Trophoblast cell (in vitro differentiated cells and primary cell): ENCODE data around the gene CRK.

Experiments
- DNase-seq, 2 donors: peaks; one replicate each; pipeline ENCODE4 v3.0.0-alpha.2; 2016
- H2AFZ ChIP-seq: 2 replicates; pipeline ENCODE4 v1.6.1; 2013; ENCODE audit warnings: low read length, moderate library complexity, mild to moderate bottlenecking; ENCODE audit not compliant: insufficient read depth, poor library complexity
- H2AK5ac ChIP-seq: 2 replicates; pipeline ENCODE4 v1.6.1; 2013; ENCODE audit warnings: mild to moderate bottlenecking, low read length
- H2BK120ac ChIP-seq: 2 replicates; pipeline ENCODE4 v1.6.1; 2013; ENCODE audit warnings: low read length, mild to moderate bottlenecking, moderate library complexity; ENCODE audit not compliant: insufficient read depth, poor library complexity
- H2BK12ac ChIP-seq: 2 replicates; pipeline ENCODE4 v1.6.1; 2013; ENCODE audit warnings: mild to moderate bottlenecking, low read length, moderate library complexity
- H2BK5ac ChIP-seq: 2 replicates; pipeline ENCODE4 v1.6.1; 2013; ENCODE audit warnings: low read length, low read depth, moderate library complexity, mild to moderate bottlenecking; ENCODE audit not compliant: poor library complexity
- H3K14ac ChIP-seq: 2 replicates; pipeline ENCODE4 v1.6.1; 2013; ENCODE audit warnings: mild to moderate bottlenecking, low read length
- H3K18ac ChIP-seq: 2 replicates; pipeline ENCODE4 v1.6.1; 2013; ENCODE audit warnings: mild to moderate bottlenecking, low read length
- H3K23ac ChIP-seq: 2 replicates; pipeline ENCODE4 v1.6.1; 2013; ENCODE audit warnings: low read length
- H3K27ac ChIP-seq: 2 replicates; pipeline ENCODE4 v1.5.1; 2013; ENCODE audit warnings: low read depth, mild to moderate bottlenecking, inconsistent platforms, low read length, moderate library complexity
- H3K27me3 ChIP-seq: 2 replicates; pipeline ENCODE4 v1.6.1; 2013; ENCODE audit warnings: inconsistent platforms, mild to moderate bottlenecking, low read length, moderate library complexity; ENCODE audit not compliant: insufficient read depth
- H3K36me3 ChIP-seq, 2 experiments: 1 replicate in 1 of 2; 2 replicates in 1 of 2; pipeline ENCODE4 v1.6.1; 2013; ENCODE audit warnings: low read length in 2 of 2, mild to moderate bottlenecking in 2 of 2, moderate library complexity in 1 of 2; ENCODE audit not compliant: insufficient read depth in 2 of 2, control insufficient read depth in 1 of 2
- H3K4ac ChIP-seq: 2 replicates; pipeline ENCODE4 v1.6.1; 2013; ENCODE audit warnings: low read depth, mild to moderate bottlenecking, low read length, moderate library complexity
- H3K4me1 ChIP-seq, 2 experiments: 1 replicate in 1 of 2; 2 replicates in 1 of 2; pipeline ENCODE4 v1.6.1; 2013; ENCODE audit warnings: low read length in 2 of 2, mild to moderate bottlenecking in 2 of 2, moderate library complexity in 1 of 2; ENCODE audit not compliant: insufficient read depth in 2 of 2, control insufficient read depth in 1 of 2
- H3K4me2 ChIP-seq: 2 replicates; pipeline ENCODE4 v1.6.1; 2013; ENCODE audit warnings: inconsistent platforms, mild to moderate bottlenecking, low read length, moderate library complexity
- H3K4me3 ChIP-seq: 2 replicates; pipeline ENCODE4 v1.5.1; 2013; ENCODE audit warnings: mild to moderate bottlenecking, low read depth, low read length, inconsistent platforms
- H3K79me1 ChIP-seq: one replicate; pipeline ENCODE4 v1.6.1; 2013; ENCODE audit warnings: low read length
- H3K79me2 ChIP-seq: 2 replicates; pipeline ENCODE4 v1.6.1; 2013; ENCODE audit warnings: low read length, mild to moderate bottlenecking; ENCODE audit not compliant: control insufficient read depth, insufficient read depth, poor library complexity
- H3K9ac ChIP-seq: 2 replicates; pipeline ENCODE4 v1.6.1; 2013; ENCODE audit warnings: mild to moderate bottlenecking, low read length
- H3K9me3 ChIP-seq: 2 replicates; pipeline ENCODE4 v1.6.1; 2013; ENCODE audit warnings: low read depth, mild to moderate bottlenecking, control low read depth, inconsistent platforms, low read length; ENCODE audit not compliant: insufficient read depth
- H4K12ac ChIP-seq: 2 replicates; pipeline ENCODE4 v1.6.1; 2013; ENCODE audit warnings: low read depth, mild to moderate bottlenecking, low read length, moderate library complexity
- H4K8ac ChIP-seq: 2 replicates; pipeline ENCODE4 v1.6.1; 2013; ENCODE audit warnings: low read depth, mild to moderate bottlenecking, low read length, moderate library complexity
- H4K91ac ChIP-seq: one replicate; pipeline ENCODE4 v1.6.1; 2013; ENCODE audit warnings: low read depth, mild to moderate bottlenecking, low read length, moderate library complexity
- WGBS: extraction: QIAGEN DNeasy Blood & Tissue Kit; methylation state at CpG from one replicate; pipeline ENCODE4 v1.1.7; 2013; ENCODE audit warnings: missing lambda C conversion rate; ENCODE audit not compliant: insufficient read length, insufficient coverage; ENCODE audit errors: extremely low coverage; 5-methylcytosine and 5-hydroxymethylcytosine counted together

Gene CRK

DNA sequence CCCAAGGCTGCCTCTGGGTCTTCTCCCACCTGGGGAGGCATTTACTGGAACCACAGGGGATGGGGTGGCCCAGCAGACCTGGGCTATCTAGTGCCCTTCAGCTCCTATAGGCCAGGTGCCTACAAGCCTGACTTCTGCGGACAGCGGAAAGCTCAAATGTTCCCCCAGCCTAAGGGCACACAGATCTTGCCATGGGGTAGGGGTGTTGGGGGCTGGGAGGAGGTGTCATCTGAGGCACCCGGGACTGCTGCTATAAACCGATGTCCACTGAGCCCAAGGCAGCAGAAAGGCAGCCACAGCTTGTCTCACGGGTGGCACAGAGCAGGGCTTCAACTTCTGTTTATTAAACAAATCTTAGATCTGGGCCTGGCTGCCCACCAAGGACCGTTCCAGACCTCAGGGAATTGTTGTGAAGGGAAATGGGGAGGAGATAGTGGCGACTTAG lies 32.8 kb upstream of the CRK start:
- peak overlapping the region; percentile 64 for H4K8ac ChIP-seq
- H2BK5ac ChIP-seq: peak overlapping the region; percentile 53
- H3K4me3 ChIP-seq: no peak overlapping the region
- no CpG with 5 or more reads among the region's 7 CpGs for WGBS
- peaks cover 30% of the 10 kb centered on the region for H3K79me2 ChIP-seq
- H3K14ac ChIP-seq: peak overlapping the region; percentile 74
- H3K4me2 ChIP-seq: peak overlapping the region; percentile 49
- H3K23ac ChIP-seq: no peak overlapping the region
- peak overlapping the region; percentile 85 for H4K91ac ChIP-seq
- no peaks in the 10 kb centered on the region for H3K27me3 ChIP-seq
- no peaks in the 10 kb centered on the region for H3K9me3 ChIP-seq
- peaks cover 4 to 6% of the 10 kb centered on the region in 2 experiments for H3K36me3 ChIP-seq
- H3K4me1 ChIP-seq: peaks cover 39 to 55% of the 10 kb centered on the region in 2 experiments
- peak overlapping the region; percentile 6 for H3K9ac ChIP-seq
- H2AK5ac ChIP-seq: peak overlapping the region; percentile 62
- peak overlapping the region; percentile 57 for H3K4ac ChIP-seq
- H3K18ac ChIP-seq: peak overlapping the region; percentile 58
- H3K79me1 ChIP-seq: peaks cover 57% of the 10 kb centered on the region
- no peak for DNase-seq
- peak overlapping the region; percentile 6 for H2AFZ ChIP-seq
- peak overlapping the region; percentile 85 for H3K27ac ChIP-seq
- H2BK120ac ChIP-seq: peak overlapping the region; percentile 57
- peak overlapping the region; percentile 11 for H4K12ac ChIP-seq
- peak overlapping the region; percentile 21 for H2BK12ac ChIP-seq

DNA sequence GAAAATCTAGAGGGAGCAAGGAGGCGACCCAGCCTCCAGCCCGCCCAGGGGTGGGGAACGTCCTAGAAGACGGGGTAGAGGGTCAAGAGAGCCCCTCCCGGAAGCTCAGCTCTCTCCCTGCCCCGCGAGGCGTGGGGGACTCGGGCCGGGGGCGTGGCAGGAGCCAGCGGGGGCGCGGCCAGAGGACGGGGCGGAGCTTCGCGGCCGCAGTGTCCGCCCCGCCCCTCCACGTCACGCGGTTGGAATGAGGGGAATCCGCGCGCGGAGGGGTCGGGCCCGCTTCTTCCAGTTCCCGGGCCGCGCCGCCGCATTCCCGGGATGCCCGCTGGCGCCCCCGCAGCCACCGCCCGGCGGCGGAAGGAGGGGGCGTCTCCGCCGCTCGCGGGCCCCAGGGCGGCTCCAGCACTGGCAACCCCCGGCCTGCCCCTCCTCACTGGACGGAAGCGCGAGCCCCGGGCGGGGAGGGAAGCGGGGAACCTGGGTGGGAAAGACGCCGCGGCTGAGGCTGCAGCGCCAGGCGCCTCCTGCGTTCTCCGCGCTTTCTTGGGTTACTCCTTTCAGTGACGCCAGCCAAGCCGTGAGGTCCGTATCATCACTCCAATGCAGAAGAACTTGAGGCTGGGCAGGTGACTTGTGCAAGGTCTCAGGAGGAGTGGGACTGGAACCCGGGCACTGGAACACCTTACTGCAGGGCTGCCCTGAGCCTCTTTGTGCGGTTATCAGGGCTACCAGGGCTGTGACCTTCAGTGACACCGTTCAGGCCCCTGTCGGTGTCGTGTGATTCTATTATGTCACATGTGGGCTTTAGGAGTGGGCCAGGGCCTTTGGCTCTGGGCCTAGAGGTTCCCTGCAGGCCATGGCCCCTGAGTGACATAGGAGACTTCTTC lies 32.1 kb upstream of the CRK start:
- Histone ChIP-seq H2AFZ (peak overlapping the region; percentile 25), H2BK12ac (peak overlapping the region; percentile 21), H3K79me1 (peaks cover 57% of the 10 kb centered on the region), H4K12ac (peak overlapping the region; percentile 12), H2AK5ac (peak overlapping the region; percentile 62), H3K14ac (peak overlapping the region; percentile 74), H4K8ac (peak overlapping the region; percentile 73), H3K9me3 (no peaks in the 10 kb centered on the region), H3K23ac (no peak overlapping the region), H2BK5ac (peak overlapping the region; percentile 56), H4K91ac (peak overlapping the region; percentile 85), H3K27me3 (no peaks in the 10 kb centered on the region), H3K79me2 (peaks cover 30% of the 10 kb centered on the region), H2BK120ac (peak overlapping the region; percentile 57), H3K27ac (peak overlapping the region; percentile 85), H3K4ac (peak overlapping the region; percentile 57), H3K36me3 (peaks cover 9 to 11% of the 10 kb centered on the region in 2 experiments), H3K4me1 (peaks cover 36 to 54% of the 10 kb centered on the region in 2 experiments), H3K9ac (no peak overlapping the region), H3K4me2 (peak overlapping the region; percentile 49), H3K18ac (peak overlapping the region; percentile 64), H3K4me3 (peak overlapping the region; percentile 18)
- DNase-seq: peak; percentile 84 to 93
- WGBS: no CpG with 5 or more reads among the region's 72 CpGs

DNA sequence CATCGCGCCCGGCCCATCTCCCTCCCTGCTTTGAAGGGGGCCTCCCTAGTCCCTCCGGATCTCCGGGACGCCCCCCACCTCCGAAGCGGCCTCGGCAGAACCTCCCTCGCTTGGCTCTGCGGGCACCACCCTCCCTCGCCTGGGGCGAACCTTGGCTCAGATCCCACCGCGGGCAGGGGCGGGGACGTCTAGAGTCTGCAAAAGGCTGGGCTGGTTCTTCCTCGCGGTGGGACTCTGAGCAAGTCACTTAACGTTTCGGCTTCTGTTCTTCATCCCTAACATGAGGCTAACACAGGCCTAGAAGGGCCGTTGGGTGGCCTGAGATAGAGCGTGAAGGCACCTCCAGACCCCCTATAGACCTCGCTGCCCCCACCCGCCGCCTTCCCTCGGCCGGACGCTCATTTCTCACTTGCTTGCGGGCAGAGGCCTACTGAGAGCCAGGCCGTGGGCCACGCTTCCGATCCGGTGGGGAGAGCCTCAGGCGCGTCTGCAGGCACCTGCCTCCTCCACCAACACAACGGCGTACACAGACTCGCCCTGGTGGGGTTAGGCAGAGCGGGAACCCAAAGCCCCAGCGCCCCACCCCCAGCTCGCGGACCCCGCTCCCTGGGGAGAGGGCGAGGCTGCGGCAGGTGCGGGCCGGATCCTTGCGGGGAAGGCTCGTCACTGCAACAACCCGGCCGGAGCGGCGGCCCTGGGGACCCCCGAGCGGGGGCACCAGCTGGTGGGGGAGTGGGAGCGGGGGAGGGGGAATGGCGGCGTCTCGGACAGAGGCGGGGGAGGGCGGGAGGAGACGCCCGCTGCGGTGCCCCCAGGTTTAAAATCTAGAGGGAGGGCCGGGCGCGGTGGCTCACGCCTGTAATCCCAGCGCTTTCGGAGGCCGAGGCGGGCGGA lies 31.0 kb upstream of the CRK start:
- Histone ChIP-seq H3K4me3 (peak overlapping the region; percentile 25), H3K18ac (peak overlapping the region; percentile 64), H2BK5ac (peak overlapping the region; percentile 56), H3K27me3 (no peaks in the 10 kb centered on the region), H4K12ac (peak overlapping the region; percentile 11), H3K14ac (peak overlapping the region; percentile 54), H3K79me1 (peaks cover 50% of the 10 kb centered on the region), H2AK5ac (peak overlapping the region; percentile 42), H2BK120ac (peak overlapping the region; percentile 54), H3K23ac (no peak overlapping the region), H3K9me3 (no peaks in the 10 kb centered on the region), H3K4me2 (peak overlapping the region; percentile 57), H3K4me1 (peaks cover 28 to 44% of the 10 kb centered on the region in 2 experiments), H3K9ac (peak overlapping the region; percentile 68), H4K8ac (peak overlapping the region; percentile 73), H4K91ac (peak overlapping the region; percentile 72), H3K27ac (peak overlapping the region; percentile 84), H2AFZ (no peak overlapping the region), H3K79me2 (peaks cover 27% of the 10 kb centered on the region), H3K36me3 (peaks cover 18 to 20% of the 10 kb centered on the region in 2 experiments), H3K4ac (peak overlapping the region; percentile 68), H2BK12ac (peak overlapping the region; percentile 15)
- WGBS: no CpG with 5 or more reads among the region's 74 CpGs
- peak; percentile 94 to 97 for DNase-seq
